ENCODE data around the gene LAMA2.

GRCh38 chr6:129329678-129330077 is 446.7 kb downstream of the LAMA2 start:
- no peak for TF ChIP-seq STAT6 (CRISPR knock-in tag; IDR thresholded peaks at IDR 0.05; ENCODE audit: borderline replicate concordance)
- no peak for TF ChIP-seq FOXM1 (CRISPR knock-in tag; IDR thresholded peaks at IDR 0.05)
- no peak for TF ChIP-seq SIX4 (CRISPR knock-in tag; IDR thresholded peaks at IDR 0.05)
- TF ChIP-seq REST (IDR thresholded peaks at IDR 0.05; ENCODE audit: borderline replicate concordance in 1 of 2, low read depth in 1 of 2, low read length in 2 of 2), result no peak
- no peak for TF ChIP-seq ZNF329 (CRISPR knock-in tag; IDR thresholded peaks at IDR 0.05; ENCODE audit: low read depth)
- TF ChIP-seq ZNF816 (CRISPR knock-in tag; IDR thresholded peaks at IDR 0.05; ENCODE audit: borderline replicate concordance), result no peak
- no peak for TF ChIP-seq POLR2A (IDR thresholded peaks at IDR 0.05; ENCODE audit: insufficient read depth in 1 of 2, low read depth in 2 of 2, low read length in 2 of 2)
- TF ChIP-seq ZFP1 (CRISPR knock-in tag; IDR thresholded peaks at IDR 0.05), result no peak
- no peak for TF ChIP-seq CTCF (CRISPR knock-in tag; IDR thresholded peaks at IDR 0.05)
- no peak for TF ChIP-seq MLX (CRISPR knock-in tag; IDR thresholded peaks at IDR 0.05)

Data from HepG2 (cell line).